Measurements from ENCODE around the gene SPAG8. TPM values are rescaled to one million over a fixed set of nuclear protein-coding genes. Genes with fewer than 3 reads are reported as not detected.

The SPAG8 gene
- total RNA-seq, 2 experiments from 2014 or later, result 1.1 to 3.6 TPM

DNA sequence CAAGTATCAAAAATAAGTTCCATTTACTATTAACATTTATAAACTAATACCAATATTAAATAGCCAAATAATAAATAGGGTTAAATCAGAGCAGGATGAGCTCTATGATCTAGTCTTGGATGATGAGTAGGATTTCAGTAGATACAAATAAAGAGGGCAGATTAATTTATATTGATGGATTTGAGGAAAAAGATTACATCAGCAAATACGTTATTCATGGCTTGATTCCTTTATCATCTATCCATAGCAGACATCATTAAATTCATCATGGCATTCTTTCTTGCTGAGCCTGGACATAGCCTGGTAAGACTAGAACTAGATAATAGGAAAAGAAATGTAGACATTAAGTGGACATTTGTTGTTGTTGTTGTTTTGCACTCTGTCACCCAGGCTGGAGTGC lies 44.6 kb downstream of the SPAG8 start:
- H3K4me3 ChIP-seq (ENCODE audit: low read depth, low read length, poor library complexity, severe bottlenecking), result no peak overlapping the region
- no peak overlapping the region for H2AFZ ChIP-seq (ENCODE audit: low read length)
- no TSS peak for BruUV-seq (replicated peaks)
- H4K20me1 ChIP-seq (ENCODE audit: insufficient read depth, low read length), result no peaks in the 10 kb centered on the region
- intact Hi-C loops (cut with micrococcal nuclease; ENCODE audit: unreplicated experiment), result no loop called here
- H3K4me2 ChIP-seq (ENCODE audit: low read length), result no peak overlapping the region
- peaks cover 64% of the 10 kb centered on the region for H3K4me1 ChIP-seq (ENCODE audit: insufficient read depth, low read length, poor library complexity, severe bottlenecking)
- peaks cover 11% of the 10 kb centered on the region for H3K36me3 ChIP-seq (ENCODE audit: insufficient read depth, low read length)
- no peak for DNase-seq (ENCODE audit: low spot score)
- H3K9me2 ChIP-seq (ENCODE audit: insufficient read depth, low read length), result no peaks in the 10 kb centered on the region
- CTCF ChIA-PET (ENCODE audit: unreplicated experiment), result no interaction called here
- H3K79me2 ChIP-seq (ENCODE audit: insufficient read depth, low read depth, low read length), result peaks cover 15% of the 10 kb centered on the region; the same call in 1 of the 2 replicates
- peaks cover 10% of the 10 kb centered on the region; the same call in 1 of the 2 replicates for H3K9me3 ChIP-seq (ENCODE audit: low read length)
- no peak for TF ChIP-seq EZH2phosphoT487 (IDR thresholded peaks at IDR 0.05; ENCODE audit: borderline replicate concordance, low read depth, low read length)
- TF ChIP-seq, protein P1, sequence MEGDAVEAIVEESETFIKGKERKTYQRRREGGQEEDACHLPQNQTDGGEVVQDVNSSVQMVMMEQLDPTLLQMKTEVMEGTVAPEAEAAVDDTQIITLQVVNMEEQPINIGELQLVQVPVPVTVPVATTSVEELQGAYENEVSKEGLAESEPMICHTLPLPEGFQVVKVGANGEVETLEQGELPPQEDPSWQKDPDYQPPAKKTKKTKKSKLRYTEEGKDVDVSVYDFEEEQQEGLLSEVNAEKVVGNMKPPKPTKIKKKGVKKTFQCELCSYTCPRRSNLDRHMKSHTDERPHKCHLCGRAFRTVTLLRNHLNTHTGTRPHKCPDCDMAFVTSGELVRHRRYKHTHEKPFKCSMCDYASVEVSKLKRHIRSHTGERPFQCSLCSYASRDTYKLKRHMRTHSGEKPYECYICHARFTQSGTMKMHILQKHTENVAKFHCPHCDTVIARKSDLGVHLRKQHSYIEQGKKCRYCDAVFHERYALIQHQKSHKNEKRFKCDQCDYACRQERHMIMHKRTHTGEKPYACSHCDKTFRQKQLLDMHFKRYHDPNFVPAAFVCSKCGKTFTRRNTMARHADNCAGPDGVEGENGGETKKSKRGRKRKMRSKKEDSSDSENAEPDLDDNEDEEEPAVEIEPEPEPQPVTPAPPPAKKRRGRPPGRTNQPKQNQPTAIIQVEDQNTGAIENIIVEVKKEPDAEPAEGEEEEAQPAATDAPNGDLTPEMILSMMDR (conservative IDR thresholded peaks at IDR 0.05; ENCODE audit: low read length), result no peak
- POLR2A ChIA-PET, result interaction anchor here (0.7 kb wide), 1 partner anchor 22 kb away, joined by 5 read pairs; no protein-coding TSS in a partner anchor
- no peak overlapping the region for H3K27ac ChIP-seq (ENCODE audit: low read depth, low read length, poor library complexity, severe bottlenecking)

DNA sequence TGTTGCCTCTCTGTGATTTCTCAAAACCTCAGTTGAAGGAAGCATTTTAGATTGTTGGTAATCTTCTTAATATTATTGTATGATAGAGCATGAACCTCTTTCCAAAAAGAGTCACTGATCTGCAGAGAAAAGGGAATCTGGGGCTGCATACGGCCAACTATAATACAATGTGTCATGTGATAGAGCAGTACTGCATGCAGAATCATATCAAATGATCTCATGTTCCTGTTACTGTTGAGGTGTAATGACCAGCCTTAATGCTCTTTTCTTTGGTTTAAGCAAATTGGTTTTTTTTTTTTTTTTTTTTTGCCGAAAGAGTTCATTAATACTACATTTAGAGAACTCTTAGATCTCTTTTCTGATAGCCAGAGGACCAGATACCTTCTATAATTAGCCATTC lies 45.1 kb downstream of the SPAG8 start:
- intact Hi-C loops (cut with micrococcal nuclease; ENCODE audit: unreplicated experiment), result no loop called here
- no peaks in the 10 kb centered on the region for H4K20me1 ChIP-seq (ENCODE audit: insufficient read depth, low read length)
- peaks cover 10% of the 10 kb centered on the region; the same call in 1 of the 2 replicates for H3K9me3 ChIP-seq (ENCODE audit: low read length)
- BruUV-seq (replicated peaks), result no TSS peak
- H3K4me3 ChIP-seq (ENCODE audit: low read depth, low read length, poor library complexity, severe bottlenecking), result no peak overlapping the region
- H3K4me2 ChIP-seq (ENCODE audit: low read length), result no peak overlapping the region
- peaks cover 15% of the 10 kb centered on the region; the same call in 1 of the 2 replicates for H3K79me2 ChIP-seq (ENCODE audit: insufficient read depth, low read depth, low read length)
- ChIA-PET CTCF (ENCODE audit: unreplicated experiment) (no interaction called here), POLR2A (interaction anchor here (0.6 to 0.7 kb wide), 2 partner anchors 22 to 134 kb away, joined by 3 to 5 read pairs; no protein-coding TSS in a partner anchor)
- H3K9me2 ChIP-seq (ENCODE audit: insufficient read depth, low read length), result no peaks in the 10 kb centered on the region
- DNase-seq (ENCODE audit: low spot score), result no peak
- TF ChIP-seq, protein P1 (conservative IDR thresholded peaks at IDR 0.05; ENCODE audit: low read length), result no peak
- no peak for TF ChIP-seq EZH2phosphoT487 (IDR thresholded peaks at IDR 0.05; ENCODE audit: borderline replicate concordance, low read depth, low read length)
- no peak overlapping the region for H2AFZ ChIP-seq (ENCODE audit: low read length)
- no peak overlapping the region for H3K27ac ChIP-seq (ENCODE audit: low read depth, low read length, poor library complexity, severe bottlenecking)
- peaks cover 11% of the 10 kb centered on the region for H3K36me3 ChIP-seq (ENCODE audit: insufficient read depth, low read length)
- H3K4me1 ChIP-seq (ENCODE audit: insufficient read depth, low read length, poor library complexity, severe bottlenecking), result peaks cover 66% of the 10 kb centered on the region

DNA sequence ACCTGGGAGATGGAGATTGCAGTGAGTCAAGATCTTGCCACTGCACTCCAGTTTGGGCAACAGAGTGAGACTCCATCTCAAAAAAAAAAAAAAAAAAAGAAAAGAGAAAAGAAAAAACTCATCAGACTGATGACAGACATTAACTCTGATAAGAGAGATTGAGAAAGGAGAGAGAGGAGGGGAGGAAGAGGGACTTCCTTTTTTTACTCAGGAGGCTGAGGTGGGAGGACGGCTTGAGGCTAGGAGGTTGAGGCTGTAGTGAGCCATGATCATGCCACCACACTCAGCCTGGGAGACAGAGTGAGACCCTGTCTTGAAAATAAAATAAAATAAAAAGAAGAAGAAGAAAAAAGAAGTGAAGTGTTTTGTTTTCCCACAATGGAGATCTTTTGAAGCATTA lies 48.3 kb downstream of the SPAG8 start:
- intact Hi-C loops (cut with micrococcal nuclease; ENCODE audit: unreplicated experiment), result no loop called here
- DNase-seq (ENCODE audit: low spot score), result no peak
- ChIA-PET CTCF (ENCODE audit: unreplicated experiment) (no interaction called here), POLR2A (interaction anchor here (0.7 to 1.7 kb wide), 3 partner anchors 8 to 114 kb away, joined by 3 to 9 read pairs (median 4); no protein-coding TSS in a partner anchor)
- H4K20me1 ChIP-seq (ENCODE audit: insufficient read depth, low read length), result no peaks in the 10 kb centered on the region
- H3K79me2 ChIP-seq (ENCODE audit: insufficient read depth, low read depth, low read length), result peaks cover 41% of the 10 kb centered on the region
- H3K4me3 ChIP-seq (ENCODE audit: low read depth, low read length, poor library complexity, severe bottlenecking), result no peak overlapping the region
- no peak overlapping the region for H3K27ac ChIP-seq (ENCODE audit: low read depth, low read length, poor library complexity, severe bottlenecking)
- peaks cover 65% of the 10 kb centered on the region for H3K4me1 ChIP-seq (ENCODE audit: insufficient read depth, low read length, poor library complexity, severe bottlenecking)
- no peak overlapping the region for H3K4me2 ChIP-seq (ENCODE audit: low read length)
- H3K9me2 ChIP-seq (ENCODE audit: insufficient read depth, low read length), result no peaks in the 10 kb centered on the region
- no peak overlapping the region for H2AFZ ChIP-seq (ENCODE audit: low read length)
- peaks cover 10% of the 10 kb centered on the region; the same call in 1 of the 2 replicates for H3K9me3 ChIP-seq (ENCODE audit: low read length)
- peaks cover 26% of the 10 kb centered on the region for H3K36me3 ChIP-seq (ENCODE audit: insufficient read depth, low read length)
- no TSS peak for BruUV-seq (replicated peaks)
- no peak for TF ChIP-seq EZH2phosphoT487 (IDR thresholded peaks at IDR 0.05; ENCODE audit: borderline replicate concordance, low read depth, low read length)
- TF ChIP-seq, protein P1 (conservative IDR thresholded peaks at IDR 0.05; ENCODE audit: low read length), result no peak
